HG03066 (cell line): Measurements from ENCODE around the gene MAML1.

Experiments used
- ATAC-seq: cut with Tn5 transposase; IDR thresholded peaks from one replicate; pipeline ENCODE4 v1.9.1; 2021; ENCODE audit warnings: low read depth; ENCODE audit not compliant: unreplicated experiment

Gene MAML1

GRCh38 chr5:179802207-179802883 lies 69.7 kb downstream of the MAML1 start:
- no peak for ATAC-seq

DNA sequence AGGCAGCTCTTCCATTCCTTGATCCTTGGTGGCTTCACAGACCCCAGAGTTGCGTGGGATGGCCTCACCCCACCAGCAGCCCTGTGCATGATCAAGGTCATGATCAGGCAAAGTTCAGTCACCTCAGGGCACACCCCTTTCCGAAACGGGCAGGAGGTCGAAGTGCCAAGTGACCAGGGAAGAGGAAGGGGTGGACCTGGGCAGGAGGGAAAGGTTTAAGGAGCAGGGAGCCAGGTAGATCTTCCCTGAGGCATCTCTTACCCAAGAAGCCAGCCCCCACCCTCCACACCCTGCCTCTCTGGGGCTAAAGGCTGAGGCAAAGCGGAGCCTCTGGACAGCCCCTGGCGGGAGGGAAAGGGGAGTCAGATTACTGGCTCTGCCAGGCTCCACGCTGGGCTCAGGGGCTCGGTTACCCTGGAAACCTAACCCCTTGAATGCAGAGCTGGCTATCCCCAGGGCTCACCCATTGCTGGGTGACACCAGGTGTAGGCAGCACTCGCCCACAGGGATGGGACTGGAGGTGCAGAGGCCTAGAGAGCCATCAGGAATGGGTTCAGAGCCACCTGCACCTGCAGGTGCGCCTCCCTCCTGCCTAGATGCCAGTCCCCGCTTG lies 70.4 kb downstream of the MAML1 start:
- no peak for ATAC-seq

DNA sequence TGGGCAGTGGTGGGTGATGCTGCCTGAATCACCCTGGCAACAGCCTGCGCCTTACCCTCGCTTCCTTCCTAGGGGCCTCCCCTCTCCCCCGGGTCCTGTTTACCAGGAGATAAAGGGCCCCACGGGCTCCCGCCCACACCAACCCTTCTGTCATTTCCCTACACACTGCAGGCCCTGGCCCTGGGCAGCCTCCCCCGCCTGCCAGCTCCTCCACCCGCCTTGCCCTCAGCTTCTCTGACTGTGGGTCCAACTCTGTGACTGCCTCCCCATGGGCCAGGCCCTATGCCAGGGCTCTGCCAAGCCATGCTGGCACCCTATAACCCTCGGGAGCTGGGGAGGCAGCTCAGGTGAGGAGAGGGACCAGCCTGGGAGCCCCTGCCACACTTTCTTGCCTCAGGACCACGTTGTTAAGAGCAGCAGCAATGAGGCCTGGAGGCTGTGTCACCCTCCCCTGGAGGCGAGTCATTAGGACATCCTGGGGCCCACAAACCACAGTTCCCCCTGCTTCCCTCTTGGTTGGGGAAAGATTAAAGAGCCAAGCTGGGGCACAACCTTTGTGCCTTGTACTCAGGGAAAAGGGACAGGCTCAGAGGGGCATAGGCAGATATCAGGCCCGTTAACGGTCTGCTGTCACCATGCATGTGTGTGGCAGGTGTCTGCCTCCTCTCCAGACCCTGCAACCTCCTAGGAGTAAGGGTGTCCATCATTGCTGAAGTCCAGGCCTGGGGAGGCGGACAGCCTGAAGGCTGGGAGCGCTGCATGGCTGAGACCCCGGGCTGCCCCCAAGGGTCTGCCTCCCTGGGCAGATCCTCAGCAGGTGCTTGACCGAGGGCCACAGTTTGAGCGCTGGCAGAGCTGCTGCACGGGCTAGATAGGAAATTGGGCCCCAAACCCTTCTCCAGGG lies 71.3 kb downstream of the MAML1 start:
- no peak for ATAC-seq

GRCh38 chr5:179804555-179804947 lies 71.9 kb downstream of the MAML1 start:
- no peak for ATAC-seq

GRCh38 chr5:179805070-179805528 lies 72.5 kb downstream of the MAML1 start:
- ATAC-seq, result no peak

DNA sequence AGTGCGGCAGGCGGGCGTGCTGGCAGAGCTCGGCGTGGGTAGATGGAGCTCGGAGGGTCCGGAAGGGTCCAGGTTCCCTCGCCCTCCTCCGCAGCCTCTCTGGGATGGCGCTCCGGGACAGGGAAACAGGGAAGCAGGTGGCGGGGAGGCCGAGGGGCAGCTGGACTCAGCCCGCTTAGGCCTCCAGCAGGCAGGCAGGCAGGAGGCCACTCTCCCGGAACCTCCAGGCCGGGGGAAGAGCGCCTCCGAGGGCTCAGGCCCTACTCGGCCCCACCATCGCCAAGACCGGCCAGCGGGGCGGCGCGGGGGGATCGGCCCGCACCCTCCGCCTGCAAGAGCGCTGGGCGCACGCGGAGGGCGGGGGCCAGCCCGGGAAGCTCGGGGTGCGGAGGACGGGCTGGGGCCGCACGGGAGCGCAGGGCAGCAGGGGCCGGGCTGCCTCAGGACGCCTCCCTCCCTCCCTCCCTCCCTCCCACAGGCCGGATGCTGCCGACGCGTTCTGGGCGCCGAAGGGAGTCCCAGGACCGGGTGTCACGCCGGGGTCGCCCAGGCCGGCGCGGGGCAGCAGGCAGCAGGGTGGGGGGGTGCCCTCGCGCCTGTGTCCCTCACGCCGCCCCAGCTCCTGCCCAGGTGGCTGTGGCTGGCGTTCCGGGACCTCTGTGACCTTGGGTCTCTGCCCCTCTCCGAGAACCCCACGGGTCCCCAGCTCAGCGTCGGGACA lies 73.1 kb downstream of the MAML1 start:
- peak; percentile 32 for ATAC-seq

GRCh38 chr5:179806250-179807048 lies 73.8 kb downstream of the MAML1 start, which contains the start of gene MGAT4B:
TSS of gene MGAT4B (minus strand) at chr5:179806866. CDS start at chr5:179806583, 283 bp downstream.
- peak; percentile 54 for ATAC-seq

- ATAC-seq, result no peak
Measured at GRCh38 chr5:179812135-179812825, 79.7 kb downstream of the MAML1 start.

- ATAC-seq, result no peak
Measured at GRCh38 chr5:179812997-179813607, 80.5 kb downstream of the MAML1 start.

DNA sequence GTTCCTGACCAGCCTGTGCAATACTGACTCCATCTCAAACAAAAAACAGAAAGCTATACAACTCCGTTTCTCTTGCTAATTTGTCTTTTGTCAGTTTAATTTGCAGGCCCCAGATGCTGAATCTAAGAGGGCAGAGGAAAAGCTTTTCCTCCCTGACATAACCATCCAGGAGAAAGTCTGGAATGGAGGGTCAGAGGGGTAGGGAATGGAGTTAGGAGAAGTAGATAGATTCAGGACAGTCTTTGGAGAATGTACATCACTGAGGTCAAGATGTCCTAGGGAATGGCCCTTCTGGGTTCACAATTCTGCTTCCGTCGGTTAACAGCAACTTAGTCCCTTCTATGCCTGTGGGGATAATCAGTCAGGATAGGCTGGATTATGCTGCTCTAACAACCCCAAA lies 81.5 kb downstream of the MAML1 start:
- ATAC-seq, result no peak

- ATAC-seq, result no peak
Measured at GRCh38 chr5:179815491-179816249, 83.0 kb downstream of the MAML1 start.

DNA sequence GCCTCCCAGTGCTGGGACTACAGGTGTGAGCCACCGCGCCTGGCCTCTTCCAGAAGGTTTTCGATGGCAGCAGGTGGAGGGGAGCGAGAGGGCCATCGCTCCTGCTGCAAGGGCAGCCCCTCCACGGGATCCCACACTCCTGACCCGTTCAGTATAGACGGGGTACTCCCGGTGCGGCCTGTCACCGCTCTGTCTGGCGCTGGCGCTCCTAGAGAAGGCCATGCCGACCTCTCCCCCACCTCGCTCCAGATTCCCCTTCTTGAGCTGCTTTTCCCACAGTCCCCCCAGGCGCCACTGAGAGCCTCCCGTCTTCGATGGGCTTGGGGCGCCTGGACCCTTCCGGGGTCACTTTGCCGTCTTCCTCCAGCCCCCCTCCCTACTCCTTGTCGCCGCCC lies 83.8 kb downstream of the MAML1 start:
- ATAC-seq, result no peak

DNA sequence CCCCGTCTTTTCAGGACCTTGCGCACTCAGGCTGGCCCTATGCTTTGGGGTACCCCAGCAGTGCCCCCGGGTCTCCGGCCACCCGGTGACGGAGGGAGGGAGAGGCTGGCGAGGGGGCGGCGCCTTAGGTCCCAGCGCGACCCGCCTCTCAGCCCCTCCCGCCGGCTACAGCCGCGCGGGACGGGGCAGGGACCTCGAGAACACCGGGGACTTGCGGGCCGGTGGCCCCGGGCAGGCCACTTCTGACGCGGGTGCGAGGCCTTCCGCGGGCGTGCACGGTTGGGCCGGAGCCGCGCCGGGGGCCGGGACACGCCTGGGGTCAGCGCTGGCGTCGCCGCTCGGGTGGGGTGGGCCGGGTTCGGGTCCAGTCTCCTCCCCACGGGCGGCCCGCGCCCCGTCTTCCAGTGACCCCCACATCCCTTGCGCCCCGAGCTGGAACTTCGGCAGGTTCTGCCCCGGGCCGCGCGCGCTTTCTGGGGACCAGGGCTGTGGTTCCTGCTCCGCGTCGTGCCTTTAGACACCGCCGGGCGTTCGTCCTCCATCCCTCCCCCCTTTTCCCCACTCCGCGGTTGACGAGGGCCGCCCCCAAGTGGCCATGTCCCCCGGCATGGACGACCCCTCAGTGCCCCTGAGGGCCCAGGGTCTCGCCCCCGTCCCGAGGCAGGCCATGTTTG lies 84.3 kb downstream of the MAML1 start:
- ATAC-seq, result no peak

GRCh38 chr5:179817470-179817840 lies 84.8 kb downstream of the MAML1 start:
- no peak for ATAC-seq

- no peak for ATAC-seq
Measured at GRCh38 chr5:179817890-179818745, 85.5 kb downstream of the MAML1 start.

- ATAC-seq, result peak; percentile 48
Measured at GRCh38 chr5:179818746-179819295, 86.2 kb downstream of the MAML1 start.
